OCI-M2 (cell line): ENCODE measurements around the gene MCUR1.
"Not testable (repeated sequence)": the region's sequence is repeated elsewhere in the genome, so short reads cannot be mapped to it uniquely, and the experiment has no call there.

Experiments
- DNase-seq: peaks from one replicate; lab custom pipeline; 2025; ENCODE audit not compliant: unreplicated experiment; lab: John Stamatoyannopoulos, UW

MCUR1 gene

GRCh38 chr6:13814176-13814937 is at the start of gene MCUR1:
Gene MCUR1 (minus strand): TSS chr6:13814557. CDS start chr6:13814429, 128 bp downstream.
- no peak for DNase-seq

GRCh38 chr6:13863699-13864155 is 49.4 kb upstream of the MCUR1 start:
- no peak for DNase-seq

GRCh38 chr6:13860556-13861185 is 46.3 kb upstream of the MCUR1 start:
- not testable (repeated sequence) for DNase-seq

GRCh38 chr6:13859871-13860555 is 45.7 kb upstream of the MCUR1 start:
- no peak for DNase-seq

GRCh38 chr6:13854716-13855250 is 40.4 kb upstream of the MCUR1 start:
- DNase-seq = no peak

- no peak for DNase-seq
Observed at GRCh38 chr6:13853871-13854270, 39.5 kb upstream of the MCUR1 start.

GRCh38 chr6:13851803-13852202 is 37.4 kb upstream of the MCUR1 start:
- no peak for DNase-seq

GRCh38 chr6:13851330-13851729 is 37.0 kb upstream of the MCUR1 start:
- no peak for DNase-seq

- DNase-seq = not testable (repeated sequence)
Observed at GRCh38 chr6:13850690-13851089, 36.3 kb upstream of the MCUR1 start.

- no peak for DNase-seq
Observed at GRCh38 chr6:13848522-13849150, 34.3 kb upstream of the MCUR1 start.

GRCh38 chr6:13847326-13848050 is 33.1 kb upstream of the MCUR1 start:
- no peak for DNase-seq

GRCh38 chr6:13846841-13847240 is 32.5 kb upstream of the MCUR1 start:
- no peak for DNase-seq

- DNase-seq = no peak
Observed at GRCh38 chr6:13841936-13842335, 27.6 kb upstream of the MCUR1 start.

- no peak for DNase-seq
Observed at GRCh38 chr6:13838616-13839015, 24.3 kb upstream of the MCUR1 start.

GRCh38 chr6:13836170-13836569 is 21.8 kb upstream of the MCUR1 start:
- DNase-seq = no peak

GRCh38 chr6:13834790-13835189 is 20.4 kb upstream of the MCUR1 start:
- no peak for DNase-seq

- DNase-seq = not testable (repeated sequence)
Observed at GRCh38 chr6:13834018-13834417, 19.7 kb upstream of the MCUR1 start.

- no peak for DNase-seq
Observed at GRCh38 chr6:13832778-13833177, 18.4 kb upstream of the MCUR1 start.

GRCh38 chr6:13831615-13832014 is 17.3 kb upstream of the MCUR1 start:
- DNase-seq = no peak

- no peak for DNase-seq
Observed at GRCh38 chr6:13830803-13831202, 16.4 kb upstream of the MCUR1 start.
